Ishikawa (cell line): ENCODE results near the gene ANKRD18A.

ENCODE experiments used
- CEBPB ChIP-seq: IDR thresholded peaks from 2 replicates; pipeline ENCODE4 v1.6.1; 2012
- EP300 ChIP-seq: IDR thresholded peaks from 2 replicates; pipeline ENCODE4 v1.6.1; 2012; ENCODE audit warnings: borderline replicate concordance
- FOXM1 ChIP-seq: IDR thresholded peaks from 2 replicates; pipeline ENCODE4 v1.6.1; 2012; ENCODE audit warnings: low read depth, borderline replicate concordance
- RAD21 ChIP-seq: IDR thresholded peaks from 2 replicates; pipeline ENCODE4 v1.6.1; 2012; ENCODE audit warnings: low read depth
- TCF12 ChIP-seq: IDR thresholded peaks from 2 replicates; pipeline ENCODE4 v1.6.1; 2012; ENCODE audit warnings: low read depth
- TEAD4 ChIP-seq: IDR thresholded peaks from 2 replicates; pipeline ENCODE4 v1.6.1; 2012
- TF ChIP-seq, protein P1 (sequence below): IDR thresholded peaks from 2 replicates; pipeline ENCODE4 v1.6.1; 2012
- TF ChIP-seq, protein P2 (sequence below): IDR thresholded peaks from 2 replicates; pipeline ENCODE4 v1.6.1; 2012; ENCODE audit warnings: low read depth, mild to moderate bottlenecking

DNA sequence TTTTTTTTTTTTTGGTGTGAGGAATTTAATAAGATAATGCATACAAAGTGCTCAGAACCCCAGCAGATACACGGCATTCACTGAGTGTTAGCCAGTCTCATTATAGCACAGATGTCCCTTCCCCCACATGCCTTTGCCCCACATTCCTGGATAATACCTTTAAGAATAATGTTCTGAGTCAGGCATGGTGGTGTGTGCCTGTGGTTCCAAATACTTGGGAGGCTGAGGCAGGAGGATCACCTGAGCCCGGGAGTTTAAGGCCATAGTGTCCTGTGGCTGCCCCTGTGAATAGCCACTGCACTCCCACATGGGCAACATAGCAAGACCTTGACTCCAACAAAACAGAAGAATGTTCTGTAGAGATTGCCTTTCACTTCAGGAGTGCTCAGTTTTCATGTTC lies 24.2 kb upstream of the ANKRD18A start:
- TF ChIP-seq, protein P1, sequence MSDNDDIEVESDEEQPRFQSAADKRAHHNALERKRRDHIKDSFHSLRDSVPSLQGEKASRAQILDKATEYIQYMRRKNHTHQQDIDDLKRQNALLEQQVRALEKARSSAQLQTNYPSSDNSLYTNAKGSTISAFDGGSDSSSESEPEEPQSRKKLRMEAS: no peak
- TF ChIP-seq EP300 (no peak), RAD21 (no peak), FOXM1 (no peak), TCF12 (no peak), CEBPB (no peak), TEAD4 (no peak)
- TF ChIP-seq, protein P2, sequence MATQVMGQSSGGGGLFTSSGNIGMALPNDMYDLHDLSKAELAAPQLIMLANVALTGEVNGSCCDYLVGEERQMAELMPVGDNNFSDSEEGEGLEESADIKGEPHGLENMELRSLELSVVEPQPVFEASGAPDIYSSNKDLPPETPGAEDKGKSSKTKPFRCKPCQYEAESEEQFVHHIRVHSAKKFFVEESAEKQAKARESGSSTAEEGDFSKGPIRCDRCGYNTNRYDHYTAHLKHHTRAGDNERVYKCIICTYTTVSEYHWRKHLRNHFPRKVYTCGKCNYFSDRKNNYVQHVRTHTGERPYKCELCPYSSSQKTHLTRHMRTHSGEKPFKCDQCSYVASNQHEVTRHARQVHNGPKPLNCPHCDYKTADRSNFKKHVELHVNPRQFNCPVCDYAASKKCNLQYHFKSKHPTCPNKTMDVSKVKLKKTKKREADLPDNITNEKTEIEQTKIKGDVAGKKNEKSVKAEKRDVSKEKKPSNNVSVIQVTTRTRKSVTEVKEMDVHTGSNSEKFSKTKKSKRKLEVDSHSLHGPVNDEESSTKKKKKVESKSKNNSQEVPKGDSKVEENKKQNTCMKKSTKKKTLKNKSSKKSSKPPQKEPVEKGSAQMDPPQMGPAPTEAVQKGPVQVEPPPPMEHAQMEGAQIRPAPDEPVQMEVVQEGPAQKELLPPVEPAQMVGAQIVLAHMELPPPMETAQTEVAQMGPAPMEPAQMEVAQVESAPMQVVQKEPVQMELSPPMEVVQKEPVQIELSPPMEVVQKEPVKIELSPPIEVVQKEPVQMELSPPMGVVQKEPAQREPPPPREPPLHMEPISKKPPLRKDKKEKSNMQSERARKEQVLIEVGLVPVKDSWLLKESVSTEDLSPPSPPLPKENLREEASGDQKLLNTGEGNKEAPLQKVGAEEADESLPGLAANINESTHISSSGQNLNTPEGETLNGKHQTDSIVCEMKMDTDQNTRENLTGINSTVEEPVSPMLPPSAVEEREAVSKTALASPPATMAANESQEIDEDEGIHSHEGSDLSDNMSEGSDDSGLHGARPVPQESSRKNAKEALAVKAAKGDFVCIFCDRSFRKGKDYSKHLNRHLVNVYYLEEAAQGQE: no peak
